H1 (cell line): ENCODE results near the gene C17orf50. TPM values are rescaled to one million over a fixed set of nuclear protein-coding genes. Genes with fewer than 3 reads are reported as not detected.

ENCODE experiments used
- CBX5 ChIP-seq: fragments of 300-800, 300-1000 bp; sonication (generic); IDR thresholded peaks from 2 replicates; pipeline ENCODE4 v1.7.1; 2016; ENCODE audit warnings: antibody characterized with exemption, low read length, low read depth
- CHD1 ChIP-seq: IDR thresholded peaks from 2 replicates; pipeline ENCODE4 v1.6.1; 2012; ENCODE audit warnings: low read depth, low read length, improper control_type of control experiment
- RBBP5 ChIP-seq: IDR thresholded peaks from 2 replicates; pipeline ENCODE4 v1.7.1; 2012; ENCODE audit warnings: low read depth, mild to moderate bottlenecking, inconsistent platforms, low read length, moderate library complexity, borderline replicate concordance
- ZNF274 ChIP-seq: IDR thresholded peaks from 2 replicates; pipeline ENCODE4 v1.7.0; 2012; ENCODE audit warnings: low read length, borderline replicate concordance; ENCODE audit errors: extremely low read depth
- polyA plus RNA-seq, 7 experiments: library from polyadenylated mRNA; depleted of rRNA in 3 of 7; stranded (reverse) in 5 of 7; unstranded in 2 of 7; fragments of >200 nt in 5 of 7; fragments of 200-250 nt in 2 of 7; gene quantifications; 1 replicate in 5 of 7; 2 replicates in 1 of 7; 4 replicates in 1 of 7; pipeline versions ENCODE4 v1.2.1 to v1.2.3, GENCODE V29; 2011 to 2013; ENCODE audit warnings: missing spikeins in 2 of 7, mixed read lengths in 2 of 7
- total RNA-seq: library from RNA; stranded (reverse); fragmentation: NEBNext Ultra II Directional; extraction: Animal tissue kit (Norgen Biotek cat#: 25700); gene quantifications from 2 replicates; pipeline ENCODE4 v1.2.1, GENCODE V29; 2021
- TF ChIP-seq, protein P1 (sequence below): IDR thresholded peaks from 2 replicates; pipeline ENCODE4 v1.6.1; 2011; ENCODE audit warnings: low read length, improper control_type of control experiment

Gene C17orf50
- total and polyA plus RNA-seq, 2 of the 8 experiments (the other 6 are each of a cell fraction or from before 2014, with no cell fraction given): 0.12 TPM; not detected in 1

GRCh38 chr17:35768797-35769196 lies 8.1 kb downstream of the C17orf50 start (continued):
- TF ChIP-seq, protein P1, sequence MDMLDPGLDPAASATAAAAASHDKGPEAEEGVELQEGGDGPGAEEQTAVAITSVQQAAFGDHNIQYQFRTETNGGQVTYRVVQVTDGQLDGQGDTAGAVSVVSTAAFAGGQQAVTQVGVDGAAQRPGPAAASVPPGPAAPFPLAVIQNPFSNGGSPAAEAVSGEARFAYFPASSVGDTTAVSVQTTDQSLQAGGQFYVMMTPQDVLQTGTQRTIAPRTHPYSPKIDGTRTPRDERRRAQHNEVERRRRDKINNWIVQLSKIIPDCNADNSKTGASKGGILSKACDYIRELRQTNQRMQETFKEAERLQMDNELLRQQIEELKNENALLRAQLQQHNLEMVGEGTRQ: no peak
- TF ChIP-seq RBBP5: no peak
- TF ChIP-seq CHD1: no peak
- TF ChIP-seq CBX5: no peak
- TF ChIP-seq ZNF274: no peak
